ENCODE results near the gene ELAVL4. TPM values are rescaled to one million over a fixed set of nuclear protein-coding genes. Genes with fewer than 3 reads are reported as not detected.
A peak's percentile ranks its signal among the peaks of the same experiment; 100 is the strongest.

Gene ELAVL4
- total RNA-seq, 1 experiment from 2014 or later: not detected

DNA sequence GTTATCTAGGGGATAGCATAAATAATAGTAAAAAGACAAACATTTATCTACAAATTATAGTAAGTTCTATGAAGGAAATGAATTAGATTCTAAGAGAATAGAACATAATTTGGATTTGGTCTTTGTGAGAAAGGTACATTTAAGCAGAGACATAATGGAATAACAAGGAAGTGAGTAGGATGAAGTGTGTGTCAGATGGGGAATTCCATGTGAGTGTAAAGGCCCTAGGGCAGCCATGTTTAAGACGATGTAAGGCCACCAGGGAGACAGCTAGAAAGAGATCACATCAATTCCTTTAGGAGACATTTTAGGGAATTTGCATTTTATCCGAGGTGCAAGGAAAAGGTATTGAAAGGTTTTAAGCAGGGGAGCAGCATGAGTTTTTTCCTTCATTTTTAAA is 33.8 kb upstream of the ELAVL4 start:
- Mint-ChIP-seq H3K27ac (ENCODE audit: unreplicated experiment) (no peak overlapping the region), H3K4me1 (ENCODE audit: low read depth, unreplicated experiment) (no peaks in the 10 kb centered on the region), H3K9me3 (ENCODE audit: unreplicated experiment) (no peaks in the 10 kb centered on the region), H3K4me3 (ENCODE audit: unreplicated experiment) (no peak overlapping the region), H3K27me3 (ENCODE audit: insufficient read depth, unreplicated experiment) (no peaks in the 10 kb centered on the region), H3K36me3 (ENCODE audit: insufficient read depth, unreplicated experiment) (no peaks in the 10 kb centered on the region)
- no TSS peak for BruUV-seq (replicated peaks)
- intact Hi-C loops (cut with micrococcal nuclease; ENCODE audit: unreplicated experiment): no loop called here
- H3K4me1 ChIP-seq: no peaks in the 10 kb centered on the region
- no peak overlapping the region for H3K4me3 ChIP-seq (ENCODE audit: low read depth, low read length)
- H3K9me3 ChIP-seq: no peaks in the 10 kb centered on the region
- H3K27me3 ChIP-seq (replicated peaks; ENCODE audit: control insufficient read depth, insufficient read depth, low read length): no peaks in the 10 kb centered on the region
- H3K36me3 ChIP-seq (ENCODE audit: control insufficient read depth, insufficient read depth, low read length): no peaks in the 10 kb centered on the region
- TF ChIP-seq CTCF (IDR thresholded peaks at IDR 0.05; ENCODE audit: insufficient read depth in 1 of 2, low read depth in 1 of 2, low read length in 1 of 2, severe bottlenecking in 1 of 2, unreplicated experiment in 1 of 2): no peak
- CTCF ChIA-PET: no interaction called here
- POLR2A ChIA-PET: no interaction called here
- DNase-seq: no peak

GRCh38 chr1:50077273-50077672 is 31.4 kb upstream of the ELAVL4 start:
- no peaks in the 10 kb centered on the region for H3K36me3 Mint-ChIP-seq (ENCODE audit: insufficient read depth, unreplicated experiment)
- H3K27me3 Mint-ChIP-seq (ENCODE audit: insufficient read depth, unreplicated experiment): no peaks in the 10 kb centered on the region
- intact Hi-C loops (cut with micrococcal nuclease; ENCODE audit: unreplicated experiment): no loop called here
- no peaks in the 10 kb centered on the region for H3K4me1 Mint-ChIP-seq (ENCODE audit: low read depth, unreplicated experiment)
- BruUV-seq (replicated peaks): no TSS peak
- H3K9me3 ChIP-seq: no peaks in the 10 kb centered on the region
- H3K27me3 ChIP-seq (replicated peaks; ENCODE audit: control insufficient read depth, insufficient read depth, low read length): no peaks in the 10 kb centered on the region
- H3K4me1 ChIP-seq: no peaks in the 10 kb centered on the region
- TF ChIP-seq CTCF (IDR thresholded peaks at IDR 0.05; ENCODE audit: insufficient read depth in 1 of 2, low read depth in 1 of 2, low read length in 1 of 2, severe bottlenecking in 1 of 2, unreplicated experiment in 1 of 2): no peak
- POLR2A ChIA-PET: no interaction called here
- DNase-seq: no peak
- no peak overlapping the region for H3K4me3 Mint-ChIP-seq (ENCODE audit: unreplicated experiment)
- H3K4me3 ChIP-seq (ENCODE audit: low read depth, low read length): no peak overlapping the region
- CTCF ChIA-PET: no interaction called here
- no peaks in the 10 kb centered on the region for H3K36me3 ChIP-seq (ENCODE audit: control insufficient read depth, insufficient read depth, low read length)
- H3K27ac Mint-ChIP-seq (ENCODE audit: unreplicated experiment): no peak overlapping the region
- H3K9me3 Mint-ChIP-seq (ENCODE audit: unreplicated experiment): no peaks in the 10 kb centered on the region

DNA sequence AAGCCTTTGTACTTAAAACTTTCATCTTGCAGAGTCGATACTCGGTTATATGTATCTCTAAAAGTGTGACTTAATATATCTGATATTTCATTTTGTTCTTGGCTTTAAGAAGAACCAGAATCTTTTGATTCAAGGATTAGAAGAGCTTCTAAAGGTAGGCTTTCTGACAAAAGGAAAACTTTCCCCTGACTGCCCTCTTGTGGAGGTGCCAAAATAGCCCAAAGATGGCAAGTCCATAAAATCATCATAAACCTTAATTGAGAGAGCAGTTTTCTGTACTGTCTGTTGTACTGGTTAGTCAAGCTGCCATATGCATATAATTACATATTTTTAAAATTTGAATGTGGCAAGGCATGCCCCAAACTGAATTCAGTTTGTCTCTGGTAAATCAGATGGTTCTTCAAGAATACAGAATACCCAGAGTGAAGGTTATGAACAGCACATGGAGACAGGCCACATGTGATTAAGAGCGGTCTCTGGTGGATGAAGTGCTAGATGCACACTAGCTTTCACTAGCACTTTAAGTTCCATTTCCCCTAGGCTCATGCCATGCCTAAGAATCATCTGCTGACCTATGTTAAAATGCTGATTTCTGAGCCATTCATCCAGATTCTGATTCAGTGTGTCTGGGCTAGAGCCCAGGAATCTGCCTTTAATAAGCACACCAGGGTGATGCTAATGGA is 27.7 kb upstream of the ELAVL4 start:
- DNase-seq: peak in 1 of 2 experiments; percentile 10
- H3K4me1 Mint-ChIP-seq (ENCODE audit: low read depth, unreplicated experiment): no peaks in the 10 kb centered on the region
- peak; percentile 30 to 44 for TF ChIP-seq CTCF (IDR thresholded peaks at IDR 0.05; ENCODE audit: insufficient read depth in 1 of 2, low read depth in 1 of 2, low read length in 1 of 2, severe bottlenecking in 1 of 2, unreplicated experiment in 1 of 2)
- intact Hi-C loops (cut with micrococcal nuclease; ENCODE audit: unreplicated experiment): loop anchor here (1.0 kb wide), 1 partner anchor 267 kb away; no protein-coding TSS in a partner anchor
- H3K27me3 Mint-ChIP-seq (ENCODE audit: insufficient read depth, unreplicated experiment): peaks cover 4% of the 10 kb centered on the region
- H3K4me3 Mint-ChIP-seq (ENCODE audit: unreplicated experiment): no peak overlapping the region
- Histone ChIP-seq H3K4me3 (ENCODE audit: low read depth, low read length) (no peak overlapping the region), H3K4me1 (no peaks in the 10 kb centered on the region), H3K9me3 (no peaks in the 10 kb centered on the region), H3K27me3 (replicated peaks; ENCODE audit: control insufficient read depth, insufficient read depth, low read length) (no peaks in the 10 kb centered on the region), H3K36me3 (ENCODE audit: control insufficient read depth, insufficient read depth, low read length) (no peaks in the 10 kb centered on the region)
- H3K36me3 Mint-ChIP-seq (ENCODE audit: insufficient read depth, unreplicated experiment): no peaks in the 10 kb centered on the region
- ChIA-PET POLR2A (no interaction called here), CTCF (no interaction called here)
- BruUV-seq (replicated peaks): no TSS peak
- no peaks in the 10 kb centered on the region for H3K9me3 Mint-ChIP-seq (ENCODE audit: unreplicated experiment)
- H3K27ac Mint-ChIP-seq (ENCODE audit: unreplicated experiment): no peak overlapping the region
